ENCODE measurements around the gene BBS12. TPM values are rescaled to one million over a fixed set of nuclear protein-coding genes. Genes with fewer than 3 reads are reported as not detected.

The BBS12 gene
- total and polyA plus RNA-seq, 12 donors: 1.1 to 13.3 (median 4.7) TPM

DNA sequence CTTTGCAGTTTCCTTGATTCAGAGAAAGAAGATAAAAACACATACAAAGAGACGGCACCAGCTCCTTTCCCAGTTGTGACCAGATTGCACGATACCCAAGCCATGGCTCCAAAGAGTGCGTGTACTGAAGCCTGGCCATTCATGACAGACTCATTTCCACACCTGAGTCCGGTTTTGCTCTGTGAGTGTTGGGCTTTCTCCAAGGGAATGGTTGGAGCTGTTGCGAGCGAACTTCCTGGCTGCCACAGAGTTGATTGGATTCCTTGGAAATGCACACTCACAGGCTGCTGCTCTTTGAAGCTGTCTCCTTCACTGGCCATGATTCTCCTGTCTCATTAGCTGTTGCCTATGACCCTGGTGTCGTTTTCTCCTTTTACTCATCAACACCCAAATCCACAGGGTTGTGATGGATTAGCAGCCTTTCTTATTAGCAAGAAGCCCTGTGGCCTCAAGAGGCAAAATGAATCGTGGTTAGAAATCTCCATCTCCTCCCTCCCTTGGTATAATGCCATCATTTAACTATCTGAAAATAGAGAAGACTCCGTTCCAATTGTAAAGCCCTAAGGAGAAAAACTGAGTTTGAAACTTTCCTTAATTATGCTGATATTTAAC, 43.9 kb upstream of the BBS12 start:
- peak in 5 of 8 donors; percentile 53 to 63 (median 60) for ATAC-seq

GRCh38 chr4:122689972-122690371, 42.5 kb upstream of the BBS12 start:
- H3K4me3 ChIP-seq: no peak overlapping the region
- no peak for DNase-seq
- intact Hi-C loops (cut with DNase I): no loop called here
- no peak overlapping the region for H3K27ac ChIP-seq
- H3K4me1 ChIP-seq: peaks cover 2 to 23% (median 17%) of the 10 kb centered on the region in 9 donors
- H3K9me3 ChIP-seq: no peaks in the 10 kb centered on the region
- no peaks in the 10 kb centered on the region for H3K36me3 ChIP-seq
- ATAC-seq: no peak
- H3K27me3 ChIP-seq: no peaks in the 10 kb centered on the region
- no peak for TF ChIP-seq CTCF (IDR thresholded peaks at IDR 0.05)

More for the DNA sequence above, 43.9 kb upstream of the BBS12 start:
- no peak for TF ChIP-seq CTCF (IDR thresholded peaks at IDR 0.05)
- H3K9me3 ChIP-seq: peaks cover 0 to 6% (median 0%) of the 10 kb centered on the region in 11 donors
- intact Hi-C loops (cut with DNase I): no loop called here
- DNase-seq: no peak
- no peaks in the 10 kb centered on the region for H3K27me3 ChIP-seq
- peaks cover 2 to 23% (median 17%) of the 10 kb centered on the region in 9 donors for H3K4me1 ChIP-seq
- 25 to 26% methylated on average over 9 of the region's 9 CpGs for WGBS, 2 donors
- H3K4me3 ChIP-seq: peak overlapping the region in 7 of 10 donors; percentile 11 to 34 (median 21)
- no peaks in the 10 kb centered on the region for H3K36me3 ChIP-seq
- peak overlapping the region in 9 of 10 donors; percentile 32 to 63 (median 50) for H3K27ac ChIP-seq

- Histone ChIP-seq H3K27ac (no peak overlapping the region), H3K4me1 (peaks cover 2 to 21% (median 14%) of the 10 kb centered on the region in 9 donors), H3K27me3 (no peaks in the 10 kb centered on the region), H3K36me3 (no peaks in the 10 kb centered on the region), H3K9me3 (no peaks in the 10 kb centered on the region), H3K4me3 (no peak overlapping the region)
- DNase-seq: no peak
- 59 to 76% methylated on average over 4 of the region's 4 CpGs for WGBS, 2 donors
- no peak for TF ChIP-seq CTCF (IDR thresholded peaks at IDR 0.05)
- ATAC-seq: no peak
- intact Hi-C loops (cut with DNase I): no loop called here
These were observed 40.5 kb upstream of the BBS12 start for GRCh38 chr4:122691988-122692387.

DNA sequence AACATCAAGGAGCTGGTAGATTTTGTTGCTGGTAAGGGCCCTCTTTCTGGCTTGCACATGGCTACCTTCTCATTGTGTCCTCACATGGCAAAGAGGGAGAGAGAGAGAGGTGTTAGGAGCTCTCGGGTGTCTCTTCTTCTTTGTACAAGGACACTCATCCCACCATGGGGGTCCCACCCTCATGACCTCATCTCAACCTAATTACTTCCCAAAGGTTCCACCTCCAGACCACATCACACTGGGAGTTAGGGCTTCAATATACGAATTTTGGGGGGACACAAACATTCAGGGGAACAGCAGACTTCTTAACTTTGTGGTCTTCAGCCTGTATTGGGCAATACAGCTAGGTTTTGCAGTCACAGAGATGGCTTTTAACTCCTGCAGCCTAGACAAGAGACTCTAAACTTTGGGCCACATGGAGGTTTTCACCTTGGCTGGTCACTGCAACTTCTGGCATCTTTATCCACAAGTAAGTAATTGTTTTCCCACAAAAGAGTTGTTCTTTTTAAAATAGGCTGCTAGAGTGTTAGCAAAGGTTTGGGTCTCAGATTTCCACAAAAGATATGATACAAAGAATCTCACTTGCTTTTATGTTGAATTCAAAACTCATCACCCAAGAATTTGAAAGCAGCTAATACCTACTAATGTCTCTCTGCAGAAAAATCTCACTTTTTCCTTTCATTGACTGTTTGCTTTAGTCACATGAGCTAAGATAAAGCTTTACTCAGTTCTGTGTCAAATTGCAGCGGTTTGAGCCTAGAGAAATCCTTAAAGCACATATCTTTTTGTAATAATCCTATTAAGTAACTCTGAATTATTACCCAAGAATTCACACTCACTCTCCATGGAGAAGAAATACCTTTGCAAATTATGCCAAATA, 39.6 kb upstream of the BBS12 start:
- intact Hi-C loops (cut with DNase I): no loop called here
- WGBS, 2 donors: 58 to 70% methylated on average over 3 of the region's 3 CpGs

More for the DNA sequence above, 39.6 kb upstream of the BBS12 start:
- no peak overlapping the region for H3K4me3 ChIP-seq
- no peak overlapping the region for H3K27ac ChIP-seq
- no peaks in the 10 kb centered on the region for H3K9me3 ChIP-seq
- TF ChIP-seq CTCF (IDR thresholded peaks at IDR 0.05): no peak
- H3K27me3 ChIP-seq: no peaks in the 10 kb centered on the region
- no peaks in the 10 kb centered on the region for H3K36me3 ChIP-seq
- H3K4me1 ChIP-seq: peaks cover 2 to 14% (median 11%) of the 10 kb centered on the region in 9 donors
- ATAC-seq: no peak
- no peak for DNase-seq

Measured in heart right ventricle (tissue), 16 donors.